PFSK-1 (cell line): ENCODE results near the gene SPACDR.

Experiments
- FOXP2 ChIP-seq: optimal IDR thresholded peaks from 2 replicates; pipeline ENCODE3; 2011; ENCODE audit warnings: borderline replicate concordance, control low read depth, inconsistent platforms; ENCODE audit not compliant: insufficient read depth; ENCODE audit errors: extremely low read length, extremely low read depth
- POLR2AphosphoS5 ChIP-seq: IDR thresholded peaks from 2 replicates; pipeline ENCODE4 v1.6.1; 2012; ENCODE audit warnings: low read depth, mild to moderate bottlenecking, control low read depth, low read length, moderate library complexity
- REST ChIP-seq, 2 experiments: IDR thresholded peaks; 2 replicates each; pipeline versions ENCODE4 v1.6.1 to v1.8.0; 2011 to 2012; ENCODE audit warnings: low read depth in 2 of 2, low read length in 2 of 2, control low read depth in 1 of 2, inconsistent platforms in 1 of 2, mild to moderate bottlenecking in 1 of 2, moderate library complexity in 1 of 2; ENCODE audit not compliant: insufficient read depth in 1 of 2
- SIN3A ChIP-seq: IDR thresholded peaks from 2 replicates; pipeline ENCODE4 v1.6.1; 2012; ENCODE audit warnings: mild to moderate bottlenecking, low read length, moderate library complexity, borderline replicate concordance; ENCODE audit not compliant: insufficient read depth
- TAF1 ChIP-seq: IDR thresholded peaks from 2 replicates; pipeline ENCODE4 v1.6.1; 2012; ENCODE audit warnings: low read length, control low read depth, borderline replicate concordance; ENCODE audit not compliant: insufficient read depth

The SPACDR gene

GRCh38 chr7:100407285-100408180 lies 56.5 kb downstream of the SPACDR start:
- TF ChIP-seq TAF1 (no peak), FOXP2 (no peak), REST (IDR thresholded peaks at IDR 0.05; ENCODE audit: insufficient read depth in 1 of 2, low read depth in 2 of 2, low read length in 2 of 2) (no peak)

GRCh38 chr7:100406767-100407166 lies 57.3 kb downstream of the SPACDR start:
- TF ChIP-seq REST (IDR thresholded peaks at IDR 0.05; ENCODE audit: insufficient read depth in 1 of 2, low read depth in 2 of 2, low read length in 2 of 2) (no peak), SIN3A (no peak), POLR2AphosphoS5 (no peak), TAF1 (no peak), FOXP2 (no peak)
